OCI-LY1 (cell line): ENCODE results near the gene TDRD10.

Source experiments
- H2AFZ ChIP-seq: fragments of 200-600 bp; sonication (generic), shearing (Covaris generic); 2 replicates; pipeline ENCODE4 v1.6.0; 2014; ENCODE audit warnings: antibody characterized with exemption, mild to moderate bottlenecking, low read length
- H3F3A ChIP-seq: fragments of 200-600 bp; sonication (generic), shearing (Covaris generic); 2 replicates; pipeline ENCODE4 v1.6.0; 2014; ENCODE audit warnings: mild to moderate bottlenecking, antibody characterized with exemption, low read length, moderate library complexity; ENCODE audit not compliant: insufficient read depth
- H3K27ac ChIP-seq: fragments of 200-600 bp; sonication (generic); 2 replicates; pipeline ENCODE4 v1.5.1; 2014; ENCODE audit warnings: low read length, mixed run types, mild to moderate bottlenecking, low read depth; ENCODE audit not compliant: poor library complexity, severe bottlenecking
- H3K27me3 ChIP-seq: fragments of 200-600 bp; sonication (generic); 2 replicates; pipeline ENCODE4 v1.6.0; 2014; ENCODE audit warnings: antibody characterized with exemption, mild to moderate bottlenecking, low read length, moderate library complexity; ENCODE audit not compliant: insufficient read depth
- H3K36me3 ChIP-seq: fragments of 200-600 bp; sonication (generic); 2 replicates; pipeline ENCODE4 v1.6.1; 2014; ENCODE audit warnings: mild to moderate bottlenecking, antibody characterized with exemption, low read length, moderate library complexity, mixed read lengths; ENCODE audit not compliant: insufficient read depth
- H3K4me1 ChIP-seq: fragments of 200-600 bp; sonication (generic); 2 replicates; pipeline ENCODE4 v1.5.1; 2014; ENCODE audit warnings: mild to moderate bottlenecking, low read length, moderate library complexity; ENCODE audit not compliant: insufficient read depth, severe bottlenecking
- H3K4me2 ChIP-seq: fragments of 200-600 bp; sonication (generic), shearing (Covaris generic); 2 replicates; pipeline ENCODE4 v1.6.1; 2014; ENCODE audit warnings: low read length
- H3K4me3 ChIP-seq: fragments of 200-600 bp; sonication (generic); 2 replicates; pipeline ENCODE4 v1.5.1; 2014; ENCODE audit warnings: low read length, low read depth, mild to moderate bottlenecking, mixed read lengths; ENCODE audit not compliant: poor library complexity, severe bottlenecking
- H3K79me2 ChIP-seq: fragments of 200-600 bp; shearing (Covaris generic); 2 replicates; pipeline ENCODE4 v1.6.1; 2016; ENCODE audit warnings: mixed run types, low read length, mixed read lengths; ENCODE audit not compliant: insufficient read depth
- H3K9ac ChIP-seq: fragments of 200-600 bp; sonication (generic), shearing (Covaris generic); 2 replicates; pipeline ENCODE4 v1.6.1; 2014; ENCODE audit warnings: mild to moderate bottlenecking, low read length, mixed read lengths
- H3K9me2 ChIP-seq: fragments of 200-600 bp; sonication (generic), shearing (Covaris generic); 2 replicates; pipeline ENCODE4 v1.6.1; 2014; ENCODE audit warnings: low read depth, mild to moderate bottlenecking, low read length, mixed read lengths
- H3K9me3 ChIP-seq: fragments of 200-600 bp; shearing (Covaris generic); 2 replicates; pipeline ENCODE4 v1.6.1; 2014; ENCODE audit warnings: low read length, mixed read lengths
- H4K20me1 ChIP-seq: fragments of 200-600 bp; sonication (generic), shearing (Covaris generic); 2 replicates; pipeline ENCODE4 v1.6.0; 2016; ENCODE audit warnings: mild to moderate bottlenecking, low read length; ENCODE audit not compliant: insufficient read depth
- EZH2 ChIP-seq: fragments of 200-600 bp; sonication (generic), shearing (Covaris generic); IDR thresholded peaks from 2 replicates; pipeline ENCODE4 v1.8.0; 2017; ENCODE audit warnings: borderline replicate concordance, mixed run types, mild to moderate bottlenecking, antibody characterized with exemption, low read length, moderate library complexity, mixed read lengths
- TF ChIP-seq, protein P1 (sequence below): fragments of 200-600 bp; sonication (generic), shearing (Covaris generic); IDR thresholded peaks from 2 replicates; pipeline ENCODE4 v1.5.1; 2017; ENCODE audit warnings: mild to moderate bottlenecking, antibody characterized with exemption, low read length, moderate library complexity, mixed read lengths

The TDRD10 gene

GRCh38 chr1:154586641-154587040, 84.6 kb downstream of the TDRD10 start:
- peaks cover 11% of the 10 kb centered on the region for H3K4me1 ChIP-seq
- H3K9ac ChIP-seq = no peak overlapping the region
- TF ChIP-seq, protein P1, sequence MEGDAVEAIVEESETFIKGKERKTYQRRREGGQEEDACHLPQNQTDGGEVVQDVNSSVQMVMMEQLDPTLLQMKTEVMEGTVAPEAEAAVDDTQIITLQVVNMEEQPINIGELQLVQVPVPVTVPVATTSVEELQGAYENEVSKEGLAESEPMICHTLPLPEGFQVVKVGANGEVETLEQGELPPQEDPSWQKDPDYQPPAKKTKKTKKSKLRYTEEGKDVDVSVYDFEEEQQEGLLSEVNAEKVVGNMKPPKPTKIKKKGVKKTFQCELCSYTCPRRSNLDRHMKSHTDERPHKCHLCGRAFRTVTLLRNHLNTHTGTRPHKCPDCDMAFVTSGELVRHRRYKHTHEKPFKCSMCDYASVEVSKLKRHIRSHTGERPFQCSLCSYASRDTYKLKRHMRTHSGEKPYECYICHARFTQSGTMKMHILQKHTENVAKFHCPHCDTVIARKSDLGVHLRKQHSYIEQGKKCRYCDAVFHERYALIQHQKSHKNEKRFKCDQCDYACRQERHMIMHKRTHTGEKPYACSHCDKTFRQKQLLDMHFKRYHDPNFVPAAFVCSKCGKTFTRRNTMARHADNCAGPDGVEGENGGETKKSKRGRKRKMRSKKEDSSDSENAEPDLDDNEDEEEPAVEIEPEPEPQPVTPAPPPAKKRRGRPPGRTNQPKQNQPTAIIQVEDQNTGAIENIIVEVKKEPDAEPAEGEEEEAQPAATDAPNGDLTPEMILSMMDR = no peak
- TF ChIP-seq EZH2 = no peak
- H3K9me3 ChIP-seq = no peaks in the 10 kb centered on the region
- no peaks in the 10 kb centered on the region for H3K9me2 ChIP-seq
- no peak overlapping the region for H2AFZ ChIP-seq
- 0 out of 2 replicates have a peak, but pooled peaks cover 3% of the 10 kb centered on the region for H3F3A ChIP-seq
- no peaks in the 10 kb centered on the region for H3K27me3 ChIP-seq
- no peak overlapping the region for H3K4me3 ChIP-seq
- no peaks in the 10 kb centered on the region for H4K20me1 ChIP-seq
- no peak overlapping the region for H3K4me2 ChIP-seq
- H3K27ac ChIP-seq = no peak overlapping the region
- no peaks in the 10 kb centered on the region for H3K79me2 ChIP-seq
- H3K36me3 ChIP-seq = peaks cover 100% of the 10 kb centered on the region

- H3F3A ChIP-seq = no peaks in the 10 kb centered on the region
- H3K9ac ChIP-seq = no peak overlapping the region
- no peaks in the 10 kb centered on the region for H3K9me3 ChIP-seq
- no peak overlapping the region for H3K4me2 ChIP-seq
- no peak overlapping the region for H2AFZ ChIP-seq
- H3K4me1 ChIP-seq = peaks cover 7% of the 10 kb centered on the region
- no peaks in the 10 kb centered on the region for H4K20me1 ChIP-seq
- H3K27ac ChIP-seq = no peak overlapping the region
- H3K27me3 ChIP-seq = no peaks in the 10 kb centered on the region
- no peak for TF ChIP-seq EZH2
- no peak overlapping the region for H3K4me3 ChIP-seq
- no peaks in the 10 kb centered on the region for H3K79me2 ChIP-seq
- peaks cover 100% of the 10 kb centered on the region for H3K36me3 ChIP-seq
- no peaks in the 10 kb centered on the region for H3K9me2 ChIP-seq
These were observed 87.8 kb downstream of the TDRD10 start for GRCh38 chr1:154589780-154590179.

DNA sequence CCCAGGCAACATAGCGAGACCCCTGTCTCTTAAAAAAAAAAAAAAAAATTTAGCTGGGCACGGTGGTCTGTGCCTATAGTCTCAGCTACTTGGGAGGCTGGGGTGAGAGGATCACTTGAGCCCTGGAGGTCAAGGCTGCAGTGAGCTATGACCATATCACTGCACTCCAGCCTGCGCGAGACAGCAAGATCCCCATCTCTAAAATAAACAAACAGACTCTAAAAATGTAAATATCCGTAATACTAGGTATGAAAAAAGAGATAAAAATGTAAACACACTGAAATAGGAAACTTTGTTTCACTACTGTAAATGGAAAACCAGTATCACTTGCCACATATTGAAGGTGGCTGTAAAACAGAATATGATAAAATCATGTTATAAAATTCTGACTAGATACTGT, 88.7 kb downstream of the TDRD10 start:
- no peaks in the 10 kb centered on the region for H3K79me2 ChIP-seq

GRCh38 chr1:154591206-154591605, 89.2 kb downstream of the TDRD10 start:
- TF ChIP-seq EZH2 = no peak
- TF ChIP-seq, protein P1 = no peak
- H3K4me2 ChIP-seq = no peak overlapping the region
- H3K36me3 ChIP-seq = peaks cover 98% of the 10 kb centered on the region
- H3K9me2 ChIP-seq = no peaks in the 10 kb centered on the region
- no peak overlapping the region for H2AFZ ChIP-seq
- H3K27me3 ChIP-seq = no peaks in the 10 kb centered on the region
- H3F3A ChIP-seq = no peaks in the 10 kb centered on the region
- no peaks in the 10 kb centered on the region for H3K9me3 ChIP-seq
- H4K20me1 ChIP-seq = no peaks in the 10 kb centered on the region
- H3K27ac ChIP-seq = no peak overlapping the region
- no peaks in the 10 kb centered on the region for H3K79me2 ChIP-seq
- H3K4me1 ChIP-seq = no peaks in the 10 kb centered on the region
- no peak overlapping the region for H3K4me3 ChIP-seq
- H3K9ac ChIP-seq = no peak overlapping the region

More for the DNA sequence above, 88.7 kb downstream of the TDRD10 start:
- H3K9ac ChIP-seq = no peak overlapping the region
- H3K4me1 ChIP-seq = no peaks in the 10 kb centered on the region
- H3F3A ChIP-seq = no peaks in the 10 kb centered on the region
- H3K27ac ChIP-seq = no peak overlapping the region
- H3K36me3 ChIP-seq = peaks cover 98% of the 10 kb centered on the region
- no peak overlapping the region for H3K4me2 ChIP-seq
- no peak overlapping the region for H2AFZ ChIP-seq
- no peak overlapping the region for H3K4me3 ChIP-seq
- TF ChIP-seq, protein P1 = no peak
- TF ChIP-seq EZH2 = no peak
- H3K27me3 ChIP-seq = no peaks in the 10 kb centered on the region
- no peaks in the 10 kb centered on the region for H4K20me1 ChIP-seq
- no peaks in the 10 kb centered on the region for H3K9me3 ChIP-seq
- no peaks in the 10 kb centered on the region for H3K9me2 ChIP-seq
